Measurements from ENCODE around the gene GID4. TPM values are rescaled to one million over a fixed set of nuclear protein-coding genes. Genes with fewer than 3 reads are reported as not detected.

Gene GID4
- total RNA-seq, 1 experiment from 2014 or later = 11.4 TPM

- H2BK120ac ChIP-seq (ENCODE audit: low read depth, low read length, poor library complexity, severe bottlenecking) = no peak overlapping the region
- H3K27me3 Mint-ChIP-seq (ENCODE audit: low read depth) = no peaks in the 10 kb centered on the region
- peaks cover 7 to 10% of the 10 kb centered on the region in 2 experiments for H3K4me1 Mint-ChIP-seq
Measured at GRCh38 chr17:18016426-18016825, 22.8 kb upstream of the GID4 start.

More at GRCh38 chr17:18016426-18016825, 22.8 kb upstream of the GID4 start:
- WGBS (ENCODE audit: extremely low coverage, insufficient read length, low lambda C conversion rate) = no CpG with 5 or more reads among the region's 12 CpGs
- Histone ChIP-seq H2AFZ (ENCODE audit: low read length) (no peak overlapping the region), H3K23me2 (ENCODE audit: insufficient read length, low read depth, low read length, poor library complexity, severe bottlenecking) (no peaks in the 10 kb centered on the region), H2AK5ac (ENCODE audit: insufficient read length, low read length) (no peak overlapping the region), H2BK5ac (ENCODE audit: insufficient read length, low read length) (no peak overlapping the region), H2BK15ac (ENCODE audit: low read depth, low read length) (no peak overlapping the region), H4K5ac (ENCODE audit: insufficient read length, low read depth, low read length) (no peak overlapping the region), H3K18ac (ENCODE audit: insufficient read length, low read depth, low read length) (no peak overlapping the region), H3K79me2 (ENCODE audit: insufficient read depth, low read length) (no peaks in the 10 kb centered on the region), H2BK12ac (ENCODE audit: insufficient read length, low read depth, low read length) (no peak overlapping the region), H3K27me3 (ENCODE audit: insufficient read depth, low read length) (no peaks in the 10 kb centered on the region), H3K27ac (ENCODE audit: insufficient read length, low read depth, low read length) (no peak overlapping the region), H4K8ac (replicated peaks; ENCODE audit: insufficient read length, low read depth, low read length) (no peak overlapping the region), H3K4me2 (ENCODE audit: insufficient read depth, insufficient read length, low read length) (no peak overlapping the region), H4K91ac (ENCODE audit: insufficient read length, low read depth, low read length) (no peak overlapping the region), H3K4me1 (ENCODE audit: insufficient read depth, low read length) (no peaks in the 10 kb centered on the region), H3K79me1 (ENCODE audit: insufficient read depth, low read depth, low read length, poor library complexity, severe bottlenecking) (no peaks in the 10 kb centered on the region), H3K14ac (ENCODE audit: insufficient read depth, low read length) (no peak overlapping the region), H3K9me3 (ENCODE audit: control insufficient read depth, low read depth, low read length) (no peaks in the 10 kb centered on the region), H3K4ac (ENCODE audit: low read depth, low read length) (no peak overlapping the region), H3K56ac (ENCODE audit: insufficient read length, low read depth, low read length) (no peak overlapping the region), H3K23ac (ENCODE audit: insufficient read length, low read depth, low read length) (no peak overlapping the region), H3T11ph (ENCODE audit: low read length) (no peak overlapping the region), H4K20me1 (ENCODE audit: control insufficient read depth, insufficient read depth, insufficient read length) (no peaks in the 10 kb centered on the region), H3K9ac (ENCODE audit: extremely low read depth, insufficient read length, low read length) (no peak overlapping the region), H2BK20ac (ENCODE audit: low read depth, low read length, poor library complexity, severe bottlenecking) (no peak overlapping the region)
- no peak overlapping the region for H3K27ac Mint-ChIP-seq
- peaks cover 0 to 4% (median 3%) of the 10 kb centered on the region in 3 experiments; a peak in 1 of 7 replicates for H3K36me3 Mint-ChIP-seq (ENCODE audit: insufficient read depth in 1 of 3, low read depth in 3 of 3)
- H3K4me3 Mint-ChIP-seq = no peak overlapping the region
- no peaks in the 10 kb centered on the region for H3K9me3 Mint-ChIP-seq
- no peak for DNase-seq
- TF ChIP-seq, protein P1, sequence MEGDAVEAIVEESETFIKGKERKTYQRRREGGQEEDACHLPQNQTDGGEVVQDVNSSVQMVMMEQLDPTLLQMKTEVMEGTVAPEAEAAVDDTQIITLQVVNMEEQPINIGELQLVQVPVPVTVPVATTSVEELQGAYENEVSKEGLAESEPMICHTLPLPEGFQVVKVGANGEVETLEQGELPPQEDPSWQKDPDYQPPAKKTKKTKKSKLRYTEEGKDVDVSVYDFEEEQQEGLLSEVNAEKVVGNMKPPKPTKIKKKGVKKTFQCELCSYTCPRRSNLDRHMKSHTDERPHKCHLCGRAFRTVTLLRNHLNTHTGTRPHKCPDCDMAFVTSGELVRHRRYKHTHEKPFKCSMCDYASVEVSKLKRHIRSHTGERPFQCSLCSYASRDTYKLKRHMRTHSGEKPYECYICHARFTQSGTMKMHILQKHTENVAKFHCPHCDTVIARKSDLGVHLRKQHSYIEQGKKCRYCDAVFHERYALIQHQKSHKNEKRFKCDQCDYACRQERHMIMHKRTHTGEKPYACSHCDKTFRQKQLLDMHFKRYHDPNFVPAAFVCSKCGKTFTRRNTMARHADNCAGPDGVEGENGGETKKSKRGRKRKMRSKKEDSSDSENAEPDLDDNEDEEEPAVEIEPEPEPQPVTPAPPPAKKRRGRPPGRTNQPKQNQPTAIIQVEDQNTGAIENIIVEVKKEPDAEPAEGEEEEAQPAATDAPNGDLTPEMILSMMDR (conservative IDR thresholded peaks at IDR 0.05) = no peak
